Chondrocyte (in vitro differentiated cells): Measurements from ENCODE around the gene ZG16B. TPM values are rescaled to one million over a fixed set of nuclear protein-coding genes. Genes with fewer than 3 reads are reported as not detected.

Experiments
- DNase-seq: peaks from one replicate; pipeline ENCODE4 v3.0.0; 2021; ENCODE audit warnings: mixed read lengths, low spot score
- H3K27ac Mint-ChIP-seq: one replicate; pipeline ENCODE4 v1.8.0; 2021; ENCODE audit warnings: mild to moderate bottlenecking, moderate library complexity, mixed read lengths; ENCODE audit not compliant: unreplicated experiment
- H3K27me3 Mint-ChIP-seq: 2 replicates; pipeline ENCODE4 v1.8.0; 2021; ENCODE audit warnings: low read depth, mixed read lengths
- H3K36me3 Mint-ChIP-seq: 2 replicates; pipeline ENCODE4 v1.8.0; 2021; ENCODE audit warnings: low read depth, mixed read lengths
- H3K4me1 Mint-ChIP-seq: 2 replicates; pipeline ENCODE4 v1.8.0; 2021; ENCODE audit warnings: low read depth, mild to moderate bottlenecking, mixed read lengths
- H3K4me3 Mint-ChIP-seq: one replicate; pipeline ENCODE4 v1.8.0; 2021; ENCODE audit warnings: mild to moderate bottlenecking, moderate library complexity, mixed read lengths; ENCODE audit not compliant: unreplicated experiment
- H3K9me3 Mint-ChIP-seq: 2 replicates; pipeline ENCODE4 v1.8.0; 2021; ENCODE audit warnings: low read depth, mixed read lengths
- total RNA-seq: library from RNA; stranded (reverse); gene quantifications from 3 replicates; pipeline ENCODE4 v1.2.1, GENCODE V29; 2021
- TF ChIP-seq, protein P1 (sequence below): fragments of 200-600 bp; sonication (generic); IDR thresholded peaks from 2 replicates; pipeline ENCODE4 v1.5.0; 2021; ENCODE audit warnings: antibody characterized with exemption, mild to moderate bottlenecking, moderate library complexity

Gene ZG16B
- total RNA-seq, 1 donor from 2014 or later: 2.1 TPM

DNA sequence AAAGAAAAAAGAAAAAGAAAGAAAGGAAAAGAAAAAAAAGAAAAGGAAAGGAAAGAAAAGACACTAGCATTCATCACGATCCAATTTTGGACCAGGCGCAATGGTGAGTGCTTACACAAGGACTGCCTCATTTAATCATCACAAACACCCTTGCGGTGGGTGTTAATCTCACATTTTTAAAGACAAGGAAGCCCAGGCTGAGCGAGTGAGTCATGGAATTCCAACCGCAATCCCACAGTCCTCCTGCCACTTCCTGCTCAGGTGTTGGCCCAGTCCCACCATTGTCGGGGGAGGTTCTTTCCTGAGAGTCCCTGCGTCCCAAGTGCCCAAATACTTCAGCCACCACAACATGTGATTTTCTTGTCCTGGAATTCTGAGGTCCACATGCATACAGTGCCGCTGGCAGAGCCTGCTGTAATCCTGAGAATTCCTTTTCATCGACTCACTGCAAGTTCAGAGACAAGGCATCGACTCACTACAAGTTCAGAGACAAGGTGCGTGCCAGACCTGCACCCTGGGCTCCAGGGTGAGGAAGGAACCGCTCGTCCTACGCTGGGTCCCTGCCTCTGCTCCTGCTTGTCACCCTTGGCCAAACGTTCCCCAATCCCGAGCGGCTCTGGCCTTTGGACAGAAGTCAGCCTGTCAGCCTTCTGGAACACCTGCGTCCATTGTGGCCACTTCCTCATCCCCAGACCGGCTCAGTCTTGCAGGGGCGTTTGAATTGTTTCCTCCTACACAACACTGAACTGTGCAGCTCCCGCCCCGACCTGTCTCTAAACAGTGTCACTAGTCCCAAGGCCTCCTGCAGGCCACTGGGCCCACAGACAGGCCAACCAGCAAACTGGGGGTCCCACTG is 5.8 kb downstream of the ZG16B start:
- no peaks in the 10 kb centered on the region for H3K9me3 Mint-ChIP-seq
- no peak overlapping the region for H3K4me3 Mint-ChIP-seq

DNA sequence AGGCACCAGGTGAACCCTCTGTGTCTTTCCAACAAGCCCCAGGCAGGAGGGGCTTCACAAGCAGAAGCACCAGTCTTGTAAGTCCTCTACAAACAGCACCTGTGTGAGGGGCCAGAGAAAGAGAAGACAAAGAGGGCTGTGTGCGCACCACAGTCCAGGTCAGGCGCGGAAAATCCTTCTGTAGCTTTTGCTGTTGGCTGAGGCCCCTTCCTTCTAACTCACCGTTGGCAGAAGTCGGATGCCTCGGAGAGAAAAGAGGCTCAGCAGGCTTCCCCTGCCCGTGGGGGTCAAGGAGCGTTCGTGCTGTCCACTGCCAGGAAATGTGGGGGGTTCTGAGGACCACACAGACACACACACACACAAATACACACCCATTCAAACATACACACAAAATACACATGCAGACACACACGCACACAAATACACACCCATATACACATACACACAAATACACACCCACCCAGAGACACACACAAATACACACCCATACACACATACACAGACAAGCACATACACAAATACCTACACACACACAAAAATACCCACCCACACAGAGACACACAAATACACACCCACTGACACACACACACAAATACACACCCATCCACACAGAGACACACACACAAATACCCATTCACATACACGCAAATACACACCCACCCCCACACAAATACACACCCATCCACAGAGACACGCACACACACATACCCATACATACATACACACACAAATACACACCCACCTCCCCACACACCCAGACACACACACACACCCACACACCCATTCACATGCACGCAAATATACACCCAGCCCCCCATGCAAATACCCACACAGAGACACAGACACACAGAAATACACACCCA is 6.8 kb downstream of the ZG16B start:
- Mint-ChIP-seq H3K4me1 (peaks cover 28% of the 10 kb centered on the region), H3K27me3 (peaks cover 4% of the 10 kb centered on the region), H3K27ac (peak overlapping the region; percentile 94), H3K4me3 (no peak overlapping the region), H3K36me3 (no peaks in the 10 kb centered on the region), H3K9me3 (no peaks in the 10 kb centered on the region)
- DNase-seq: peak; percentile 53
- TF ChIP-seq, protein P1, sequence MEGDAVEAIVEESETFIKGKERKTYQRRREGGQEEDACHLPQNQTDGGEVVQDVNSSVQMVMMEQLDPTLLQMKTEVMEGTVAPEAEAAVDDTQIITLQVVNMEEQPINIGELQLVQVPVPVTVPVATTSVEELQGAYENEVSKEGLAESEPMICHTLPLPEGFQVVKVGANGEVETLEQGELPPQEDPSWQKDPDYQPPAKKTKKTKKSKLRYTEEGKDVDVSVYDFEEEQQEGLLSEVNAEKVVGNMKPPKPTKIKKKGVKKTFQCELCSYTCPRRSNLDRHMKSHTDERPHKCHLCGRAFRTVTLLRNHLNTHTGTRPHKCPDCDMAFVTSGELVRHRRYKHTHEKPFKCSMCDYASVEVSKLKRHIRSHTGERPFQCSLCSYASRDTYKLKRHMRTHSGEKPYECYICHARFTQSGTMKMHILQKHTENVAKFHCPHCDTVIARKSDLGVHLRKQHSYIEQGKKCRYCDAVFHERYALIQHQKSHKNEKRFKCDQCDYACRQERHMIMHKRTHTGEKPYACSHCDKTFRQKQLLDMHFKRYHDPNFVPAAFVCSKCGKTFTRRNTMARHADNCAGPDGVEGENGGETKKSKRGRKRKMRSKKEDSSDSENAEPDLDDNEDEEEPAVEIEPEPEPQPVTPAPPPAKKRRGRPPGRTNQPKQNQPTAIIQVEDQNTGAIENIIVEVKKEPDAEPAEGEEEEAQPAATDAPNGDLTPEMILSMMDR: no peak

More for the DNA sequence above, 5.8 kb downstream of the ZG16B start:
- peak; percentile 86 for DNase-seq
- TF ChIP-seq, protein P1: peak; percentile 33
- Mint-ChIP-seq H3K4me1 (peaks cover 28% of the 10 kb centered on the region), H3K36me3 (no peaks in the 10 kb centered on the region), H3K27ac (peak overlapping the region; percentile 94), H3K27me3 (peaks cover 7% of the 10 kb centered on the region)

GRCh38 chr16:2838928-2839327 is 8.8 kb downstream of the ZG16B start:
- peaks cover 2% of the 10 kb centered on the region for H3K27me3 Mint-ChIP-seq
- peaks cover 28% of the 10 kb centered on the region for H3K4me1 Mint-ChIP-seq
- no peak overlapping the region for H3K27ac Mint-ChIP-seq

GRCh38 chr16:2839650-2840450 is 9.7 kb downstream of the ZG16B start:
- H3K4me1 Mint-ChIP-seq: peaks cover 24% of the 10 kb centered on the region
- DNase-seq: no peak
- H3K4me3 Mint-ChIP-seq: no peak overlapping the region
- TF ChIP-seq, protein P1: no peak
- no peaks in the 10 kb centered on the region for H3K9me3 Mint-ChIP-seq
- H3K27ac Mint-ChIP-seq: no peak overlapping the region
- H3K27me3 Mint-ChIP-seq: peaks cover 2% of the 10 kb centered on the region
- no peaks in the 10 kb centered on the region for H3K36me3 Mint-ChIP-seq

More at GRCh38 chr16:2838928-2839327, 8.8 kb downstream of the ZG16B start:
- DNase-seq: peak; percentile 92
- Mint-ChIP-seq H3K9me3 (no peaks in the 10 kb centered on the region), H3K36me3 (no peaks in the 10 kb centered on the region), H3K4me3 (no peak overlapping the region)
- TF ChIP-seq, protein P1: peak; percentile 86
